ENCODE measurements around the gene COL4A1.

DNA sequence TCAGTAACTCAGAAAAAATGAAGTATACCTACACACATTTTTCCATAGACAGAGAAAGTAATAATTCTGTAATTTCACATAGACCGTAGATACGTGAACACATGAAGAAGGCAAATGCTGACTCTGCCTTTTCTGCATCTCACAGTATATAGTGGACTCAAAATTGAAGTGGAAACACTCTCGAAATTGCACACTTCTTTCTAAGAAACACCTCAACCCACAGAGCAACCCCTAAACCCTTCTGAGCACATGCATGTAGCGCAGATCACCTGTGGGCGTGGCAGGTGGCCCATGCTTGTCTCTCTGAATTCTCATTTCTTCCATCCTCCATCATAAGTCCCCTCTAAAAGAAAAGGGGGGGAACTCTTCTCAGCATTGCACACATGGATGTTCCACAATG lies 34.7 kb downstream of the COL4A1 start:
- TF ChIP-seq EZH2 (IDR thresholded peaks at IDR 0.05; ENCODE audit: low read length) (no peak), CTCF (optimal IDR thresholded peaks at IDR 0.05 in 1 of 3, IDR thresholded peaks at IDR 0.05 in 1 of 3, conservative IDR thresholded peaks at IDR 0.05 in 1 of 3; ENCODE audit: extremely low read depth in 1 of 3, insufficient read depth in 2 of 3, low read length in 3 of 3) (no peak)

Data from keratinocyte (primary cell).